HG03066 (cell line): Measurements from ENCODE around the gene ARL3.
"Not testable (repeated sequence)": the region's sequence is repeated elsewhere in the genome, so short reads cannot be mapped to it uniquely, and the experiment has no call there.

Source experiments
- ATAC-seq: cut with Tn5 transposase; IDR thresholded peaks from one replicate; pipeline ENCODE4 v1.9.1; 2021; ENCODE audit warnings: low read depth; ENCODE audit not compliant: unreplicated experiment

ARL3 gene

DNA sequence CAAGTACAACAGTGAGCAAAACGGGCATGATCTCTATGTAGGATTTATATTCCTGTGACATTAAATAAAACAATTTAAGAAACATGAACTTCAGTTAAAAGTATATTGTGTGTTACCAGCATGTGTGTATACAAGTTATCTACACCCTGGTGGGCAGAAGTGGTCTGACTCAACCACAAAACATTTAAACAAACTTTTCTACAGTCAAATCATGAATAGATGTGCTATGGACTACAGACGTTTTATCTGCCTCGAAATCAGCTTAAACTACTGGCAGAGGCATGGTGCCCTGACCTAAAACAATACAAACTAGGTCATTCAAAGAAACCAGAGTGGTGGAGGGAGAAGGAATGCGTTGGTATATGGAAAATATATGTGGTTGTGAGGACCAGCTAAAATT lies 3.6 kb downstream of the ARL3 start:
- ATAC-seq: no peak

DNA sequence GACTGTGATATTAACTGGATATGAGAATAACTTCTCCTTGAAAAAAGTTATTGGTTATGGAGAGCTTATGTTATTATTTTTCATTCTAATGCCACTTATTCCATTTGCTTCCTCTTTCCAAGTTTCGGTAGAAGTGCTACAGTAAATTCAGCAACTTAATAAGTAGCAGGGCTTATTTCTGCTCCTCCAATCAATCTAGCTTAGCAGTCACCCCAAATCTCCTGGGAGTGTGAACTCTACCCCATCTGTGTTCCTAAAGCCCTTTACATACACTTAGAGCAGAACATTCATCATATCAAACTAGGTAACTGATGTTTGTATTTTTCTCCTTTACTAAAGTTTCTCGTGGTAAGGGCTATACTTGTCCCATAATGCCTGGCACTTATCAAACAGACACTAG lies 8.7 kb downstream of the ARL3 start:
- ATAC-seq: no peak

DNA sequence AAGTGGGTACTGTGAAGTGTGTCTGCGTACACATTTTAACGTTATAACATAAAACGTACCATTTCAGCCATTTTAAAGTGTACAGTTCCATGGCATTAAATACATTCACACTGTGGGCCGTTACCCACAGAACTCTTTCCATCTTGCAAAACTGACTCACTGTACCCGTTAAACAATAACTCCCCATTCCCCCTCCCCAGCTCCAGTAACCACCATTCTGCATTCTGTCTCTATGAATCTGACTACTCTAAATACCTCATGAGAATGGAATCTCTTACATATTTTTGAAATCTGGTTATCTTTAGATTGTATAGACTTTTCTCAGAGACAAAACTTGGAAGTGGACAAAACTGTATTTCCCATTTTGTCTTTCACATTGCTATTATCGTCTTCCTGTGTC lies 9.3 kb downstream of the ARL3 start:
- ATAC-seq: no peak

DNA sequence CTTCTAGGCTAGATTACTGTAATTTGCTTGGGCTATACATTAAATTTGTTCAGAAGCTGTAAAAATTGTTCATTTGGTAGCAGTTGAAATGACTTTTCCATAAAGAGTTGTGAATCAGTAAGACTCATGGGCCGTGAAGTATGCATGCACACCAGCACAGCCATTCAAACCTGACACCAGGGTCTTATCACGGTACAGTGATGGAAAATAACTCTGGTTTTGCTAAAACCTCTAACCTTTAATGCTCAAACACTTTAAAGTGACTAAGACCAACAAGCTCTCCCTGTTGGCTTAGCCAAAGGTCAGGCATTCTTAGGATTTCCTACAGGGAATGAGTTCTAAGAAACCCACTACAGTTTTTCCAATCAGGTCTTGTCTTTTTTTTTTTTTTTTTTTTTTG lies 11.5 kb downstream of the ARL3 start:
- no peak for ATAC-seq

DNA sequence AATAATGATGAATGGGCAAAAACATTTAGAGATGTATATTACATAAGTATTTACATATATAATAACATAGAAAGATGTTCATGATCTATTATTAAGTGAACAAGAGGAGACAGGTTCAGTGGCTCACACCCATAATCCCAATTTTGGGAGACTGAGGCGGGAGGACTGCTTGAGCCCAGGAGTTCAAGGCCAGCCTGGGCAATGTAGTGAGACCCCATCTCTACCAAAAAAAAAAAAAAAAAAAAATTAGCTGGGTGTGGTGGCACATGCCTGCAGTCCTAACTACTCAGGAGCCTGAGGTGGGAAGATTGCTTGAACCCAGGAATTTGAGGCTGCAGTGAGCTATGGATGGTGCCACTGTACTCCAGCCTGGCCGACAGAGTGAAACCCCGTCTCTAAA lies 12.4 kb downstream of the ARL3 start:
- no peak for ATAC-seq

DNA sequence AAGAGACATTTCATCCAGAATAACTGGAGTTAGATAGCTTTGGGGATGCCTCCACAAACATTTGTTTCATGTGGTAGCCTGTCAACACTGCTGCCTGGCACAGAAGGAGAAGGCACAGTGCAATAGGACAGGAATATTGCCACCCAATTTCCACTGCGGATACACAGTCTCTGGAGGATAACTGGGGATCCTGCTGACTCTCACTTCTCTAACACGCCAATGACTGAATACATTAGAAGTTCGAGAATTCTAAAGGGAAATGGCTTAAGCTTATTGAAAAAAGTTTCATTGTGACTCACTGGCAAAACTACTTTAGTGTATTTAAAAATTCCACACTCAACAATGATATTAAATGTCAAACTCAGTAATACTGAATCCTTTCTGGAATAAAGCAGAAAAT lies 12.9 kb downstream of the ARL3 start:
- no peak for ATAC-seq

DNA sequence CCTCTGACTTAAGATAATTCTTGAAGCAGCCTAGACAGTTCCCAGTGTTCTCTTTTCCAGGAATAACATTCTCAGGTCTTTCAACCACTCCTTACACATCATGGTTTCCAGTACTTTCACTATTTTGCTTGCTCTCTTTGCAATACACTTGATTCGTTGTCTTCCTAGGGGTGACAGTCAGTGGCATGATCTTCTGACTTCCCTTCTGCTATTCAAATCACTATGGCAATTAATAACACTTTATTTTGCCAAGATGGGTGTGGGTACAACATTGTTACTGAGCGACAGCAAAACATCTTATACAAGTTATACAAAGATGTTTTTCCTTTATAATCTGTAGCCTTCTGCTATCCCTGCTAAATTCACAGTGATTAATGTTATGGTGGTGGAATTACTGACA lies 15.3 kb downstream of the ARL3 start:
- no peak for ATAC-seq

DNA sequence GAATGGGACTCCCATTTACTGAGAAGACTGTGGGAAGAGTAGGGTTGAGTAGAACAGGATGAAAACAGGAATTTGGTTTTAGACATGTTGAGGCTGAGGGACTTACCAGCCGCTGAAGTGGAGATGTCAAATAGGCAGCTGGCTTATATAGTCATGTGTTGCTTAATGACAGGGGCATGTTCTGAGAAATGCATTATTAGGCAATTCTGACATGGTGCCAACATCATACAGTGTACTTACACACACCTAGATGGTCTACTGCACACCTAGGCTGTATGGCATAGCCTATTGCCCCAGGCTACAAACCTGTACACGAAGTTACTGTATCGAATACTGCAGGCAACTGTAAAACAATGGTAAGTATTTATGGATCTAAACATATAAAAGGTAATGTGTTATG lies 17.5 kb downstream of the ARL3 start:
- no peak for ATAC-seq

DNA sequence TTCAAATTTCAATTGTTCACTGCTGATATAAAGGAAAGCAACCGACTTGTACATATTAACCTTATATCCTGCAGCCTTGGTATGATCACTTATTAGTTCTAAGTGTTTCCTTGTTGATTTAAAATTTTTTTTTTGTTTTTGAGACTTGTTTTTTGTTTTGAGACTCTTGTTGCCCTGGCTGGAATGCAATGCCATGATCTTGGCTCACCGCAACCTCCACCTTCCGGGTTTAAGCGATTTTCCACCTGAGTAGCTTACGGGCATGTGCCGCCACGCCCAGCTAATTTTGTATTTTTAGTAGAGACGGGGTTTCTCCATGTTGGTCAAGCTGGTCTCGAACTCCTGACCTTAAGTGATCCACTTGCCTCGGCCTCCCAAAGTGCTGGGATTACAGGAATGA lies 18.8 kb downstream of the ARL3 start:
- ATAC-seq: not testable (repeated sequence)

DNA sequence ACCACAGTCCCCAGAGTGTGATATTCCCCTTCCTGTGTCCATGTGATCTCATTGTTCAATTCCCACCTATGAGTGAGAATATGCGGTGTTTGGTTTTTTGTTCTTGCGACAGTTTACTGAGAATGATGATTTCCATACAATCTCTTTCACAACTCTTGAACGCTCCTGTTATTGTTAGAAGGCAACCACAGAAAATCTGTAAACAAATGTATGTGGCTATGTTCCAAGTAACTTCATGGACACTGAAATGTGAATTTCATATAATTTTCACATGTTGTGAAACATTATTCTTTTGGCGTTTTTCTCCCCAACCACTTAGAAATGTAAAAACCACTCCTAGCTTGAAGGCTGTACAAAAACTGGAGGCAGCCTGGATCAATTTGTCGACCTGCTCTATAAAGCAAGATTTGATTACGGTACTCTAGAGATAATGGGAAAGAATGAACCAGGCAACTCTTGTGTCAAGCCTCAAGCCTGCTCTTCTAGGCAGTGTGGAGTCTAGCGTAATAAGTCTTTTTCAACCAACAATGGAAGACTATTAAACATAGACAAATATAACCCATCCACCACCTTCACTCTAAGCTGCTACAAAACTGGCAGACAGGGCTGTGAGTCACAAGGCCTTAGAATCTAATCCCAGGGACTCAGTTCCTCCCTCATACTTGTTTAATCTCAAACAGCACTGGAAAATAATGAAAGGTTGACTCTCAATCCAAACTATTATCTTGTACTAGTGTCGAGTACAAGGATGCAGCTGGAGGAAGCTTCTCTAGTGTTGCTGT lies 22.7 kb downstream of the ARL3 start:
- no peak for ATAC-seq

DNA sequence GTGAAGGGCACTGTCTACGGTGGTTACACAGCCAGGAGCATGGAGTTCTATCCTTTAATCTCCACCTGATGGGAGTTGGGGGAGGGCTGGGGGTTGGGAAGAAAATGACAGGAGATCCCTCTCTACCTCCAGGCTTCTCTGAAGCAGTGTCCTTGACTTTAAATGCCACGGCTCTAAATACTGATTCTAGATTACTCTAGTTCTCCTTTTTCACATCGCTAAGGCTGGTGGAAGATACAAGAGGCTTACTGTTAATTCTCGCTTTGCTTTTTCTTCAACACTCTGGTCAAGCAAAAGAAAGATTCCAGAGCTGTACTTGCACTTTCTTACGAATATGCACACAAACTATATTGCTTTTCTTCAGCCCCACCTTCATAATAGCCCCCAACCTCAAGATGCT lies 30.5 kb downstream of the ARL3 start:
- ATAC-seq: no peak

DNA sequence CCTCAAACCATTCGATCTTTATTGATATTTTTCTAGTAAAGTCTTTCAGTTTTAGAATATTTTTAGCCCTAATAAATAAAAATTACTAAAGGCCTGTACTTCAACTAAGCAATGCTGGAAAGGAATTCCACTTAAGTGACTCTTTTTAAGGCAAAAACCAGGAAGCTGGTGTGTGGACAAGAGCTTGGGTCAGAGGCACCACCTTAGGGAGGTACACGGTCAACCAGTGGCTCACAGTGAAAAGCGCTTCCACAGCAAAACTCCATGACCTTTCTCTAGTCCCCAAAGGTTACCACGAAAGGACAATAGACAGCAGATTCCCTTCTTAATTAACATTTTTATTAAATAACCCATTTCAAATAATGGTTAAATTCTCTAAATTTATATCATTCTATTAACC lies 31.2 kb downstream of the ARL3 start:
- ATAC-seq: no peak

DNA sequence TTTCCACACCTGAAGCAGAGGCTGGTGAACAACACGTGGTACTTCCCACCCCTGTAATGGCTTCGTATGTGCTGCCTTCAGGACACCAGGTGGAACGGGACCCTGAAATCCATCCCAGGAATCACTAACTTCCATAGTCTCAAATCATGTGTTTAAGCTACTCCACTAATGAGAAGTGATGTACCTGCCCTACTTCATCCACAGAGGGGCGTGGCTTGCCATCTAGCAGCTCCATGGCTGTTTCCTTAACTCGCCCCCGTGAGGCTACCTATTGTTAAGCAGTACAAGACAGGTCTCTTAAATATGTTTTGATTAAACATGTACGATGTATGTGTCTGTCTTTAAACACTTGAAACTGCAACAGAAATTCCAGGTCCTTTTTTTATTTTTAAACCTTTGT lies 31.8 kb downstream of the ARL3 start:
- no peak for ATAC-seq

DNA sequence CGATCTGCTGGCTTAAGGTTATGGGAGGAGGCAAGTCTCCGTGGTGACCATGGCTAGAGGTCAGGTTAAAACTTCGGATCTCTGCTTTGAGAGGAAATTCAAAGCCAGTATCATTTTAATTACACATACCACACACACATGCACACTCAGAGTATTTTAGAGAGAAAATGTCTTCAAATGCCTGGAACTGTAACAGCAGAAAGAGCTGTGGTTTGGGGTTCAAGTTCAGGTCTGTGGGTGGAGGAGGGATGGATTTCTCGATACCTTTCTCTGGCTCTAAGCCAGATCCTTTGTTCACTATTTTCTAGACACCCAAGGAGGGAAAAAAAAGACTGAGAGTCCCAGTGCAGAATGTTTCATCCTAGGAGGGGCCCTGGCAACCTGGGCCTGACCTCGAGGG lies 32.5 kb downstream of the ARL3 start:
- no peak for ATAC-seq

DNA sequence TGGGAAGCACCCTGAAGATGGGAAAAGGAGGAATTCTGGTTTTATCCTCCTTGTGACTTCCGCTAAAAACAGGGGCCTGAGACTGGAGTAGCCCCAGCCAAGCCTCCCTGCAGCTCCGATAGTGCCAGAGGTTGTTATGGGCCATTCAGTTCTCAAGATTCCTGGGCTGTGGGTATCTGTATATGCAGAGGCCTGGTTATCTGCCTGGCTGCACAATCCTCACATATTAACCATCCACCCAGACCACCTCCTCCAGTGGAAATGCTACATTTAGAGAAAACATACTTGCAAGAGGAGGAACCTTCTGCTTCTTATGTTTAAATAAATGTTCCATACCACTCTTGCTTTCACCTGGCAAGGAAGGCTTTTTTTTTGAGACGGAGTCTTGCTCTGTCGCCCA lies 34.6 kb downstream of the ARL3 start:
- no peak for ATAC-seq

DNA sequence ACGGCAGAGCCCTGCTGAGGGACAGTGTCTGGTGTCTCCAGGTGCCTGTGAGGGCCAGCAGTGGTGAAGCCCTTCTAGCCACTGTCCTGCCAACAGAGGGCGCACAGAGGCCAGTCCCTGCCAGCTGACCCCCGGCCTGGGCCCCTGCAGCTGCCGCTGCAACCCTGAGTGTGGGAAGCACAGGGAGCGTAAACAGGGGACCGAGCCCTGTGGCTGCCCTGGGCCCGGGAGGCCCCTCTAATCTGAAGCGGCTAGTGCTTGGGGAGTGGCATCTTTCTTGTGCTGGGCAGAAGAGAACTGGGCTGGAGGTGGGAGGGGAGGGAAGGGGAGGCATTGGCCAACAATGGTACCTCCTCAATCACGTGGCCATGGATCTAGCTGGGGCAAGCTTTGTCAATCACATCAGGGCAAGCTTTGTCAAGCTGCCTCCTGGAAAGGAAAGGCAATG lies 35.3 kb downstream of the ARL3 start:
- no peak for ATAC-seq

DNA sequence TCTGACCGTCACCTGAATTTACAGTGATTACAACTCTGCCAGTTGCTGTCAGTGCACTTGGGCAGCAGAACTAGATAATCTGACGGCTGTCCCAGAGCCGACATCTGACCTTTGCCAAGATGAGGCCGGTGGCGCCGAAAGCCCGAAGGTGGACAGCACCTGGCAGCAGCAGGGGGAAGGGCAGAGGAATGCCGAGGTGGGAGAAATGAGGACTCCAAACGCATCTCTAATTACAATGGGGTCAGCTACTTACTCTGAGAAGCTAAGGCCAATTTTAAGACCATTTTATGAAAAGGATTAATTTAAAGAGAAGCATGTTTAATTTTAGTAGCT lies 36.2 kb downstream of the ARL3 start:
- ATAC-seq: no peak

DNA sequence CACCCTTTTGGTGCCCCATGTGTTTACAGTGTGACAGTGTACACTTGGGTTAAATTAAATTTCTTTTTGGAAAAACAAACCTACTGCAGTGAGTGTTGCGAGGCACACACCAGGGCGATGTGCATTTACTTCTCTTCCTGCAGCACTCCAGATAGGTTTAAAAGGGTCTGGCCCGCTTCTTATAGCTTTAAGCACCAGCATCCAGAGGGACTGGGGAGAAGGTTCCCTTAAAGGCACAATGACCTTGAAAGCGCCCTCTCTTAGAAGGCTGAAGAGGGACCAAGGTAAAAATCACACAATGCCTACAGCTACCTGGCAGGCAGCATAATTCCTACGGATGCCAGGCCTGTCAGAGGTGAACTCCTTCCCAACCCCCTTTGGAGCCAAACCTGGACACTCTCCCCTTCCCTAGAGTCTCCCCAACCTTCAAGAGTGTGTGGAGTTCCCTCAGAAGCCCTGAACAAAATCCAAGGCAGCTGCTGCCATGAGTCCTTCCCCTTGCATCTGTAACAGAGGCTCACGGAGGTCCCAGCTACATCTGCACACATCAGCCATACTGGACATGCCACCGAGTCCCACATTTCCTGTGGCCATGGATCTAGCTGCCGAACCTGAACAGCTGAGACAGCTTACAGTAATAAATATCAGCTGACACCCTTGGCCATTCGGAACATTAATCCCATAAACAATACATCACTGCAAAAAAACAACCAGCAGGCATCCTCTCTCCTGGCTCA lies 36.7 kb downstream of the ARL3 start:
- no peak for ATAC-seq

DNA sequence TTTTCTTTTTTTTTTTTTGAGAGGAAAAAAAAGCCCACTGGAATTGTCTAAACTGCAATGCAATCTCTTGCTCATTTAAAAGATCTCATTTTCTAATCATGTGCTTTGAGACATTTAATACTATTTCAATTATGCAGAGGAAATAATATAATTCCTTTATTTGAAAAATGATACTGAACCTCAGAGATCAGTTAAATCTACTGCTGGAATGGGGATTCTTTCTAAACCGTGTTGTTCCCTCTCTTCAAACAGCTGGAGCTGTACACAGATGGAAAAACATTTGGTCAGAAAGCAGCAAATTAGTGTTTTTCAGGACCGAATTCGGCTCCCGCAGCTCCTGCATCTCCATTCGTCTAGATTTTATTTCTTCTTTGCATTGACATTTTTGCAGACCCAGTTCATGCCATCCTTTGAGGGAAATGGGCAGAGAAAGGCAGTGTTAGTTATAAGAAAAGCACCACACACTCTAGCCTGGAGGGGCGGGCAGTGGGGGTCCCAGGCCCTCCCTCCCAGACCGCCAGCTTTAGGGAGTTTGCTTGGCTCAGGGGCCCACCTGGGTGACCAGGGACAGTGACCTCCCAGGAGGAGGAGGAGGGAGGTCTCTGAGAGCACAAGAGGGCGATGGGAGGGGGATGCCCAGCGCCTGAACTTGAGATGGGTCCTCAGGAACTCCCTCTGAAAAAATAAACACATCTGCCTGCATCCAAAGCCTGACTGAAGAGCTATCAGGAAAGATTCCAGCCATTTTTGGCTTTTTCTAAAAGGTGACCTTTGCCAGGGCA lies 37.5 kb downstream of the ARL3 start:
- ATAC-seq: no peak

DNA sequence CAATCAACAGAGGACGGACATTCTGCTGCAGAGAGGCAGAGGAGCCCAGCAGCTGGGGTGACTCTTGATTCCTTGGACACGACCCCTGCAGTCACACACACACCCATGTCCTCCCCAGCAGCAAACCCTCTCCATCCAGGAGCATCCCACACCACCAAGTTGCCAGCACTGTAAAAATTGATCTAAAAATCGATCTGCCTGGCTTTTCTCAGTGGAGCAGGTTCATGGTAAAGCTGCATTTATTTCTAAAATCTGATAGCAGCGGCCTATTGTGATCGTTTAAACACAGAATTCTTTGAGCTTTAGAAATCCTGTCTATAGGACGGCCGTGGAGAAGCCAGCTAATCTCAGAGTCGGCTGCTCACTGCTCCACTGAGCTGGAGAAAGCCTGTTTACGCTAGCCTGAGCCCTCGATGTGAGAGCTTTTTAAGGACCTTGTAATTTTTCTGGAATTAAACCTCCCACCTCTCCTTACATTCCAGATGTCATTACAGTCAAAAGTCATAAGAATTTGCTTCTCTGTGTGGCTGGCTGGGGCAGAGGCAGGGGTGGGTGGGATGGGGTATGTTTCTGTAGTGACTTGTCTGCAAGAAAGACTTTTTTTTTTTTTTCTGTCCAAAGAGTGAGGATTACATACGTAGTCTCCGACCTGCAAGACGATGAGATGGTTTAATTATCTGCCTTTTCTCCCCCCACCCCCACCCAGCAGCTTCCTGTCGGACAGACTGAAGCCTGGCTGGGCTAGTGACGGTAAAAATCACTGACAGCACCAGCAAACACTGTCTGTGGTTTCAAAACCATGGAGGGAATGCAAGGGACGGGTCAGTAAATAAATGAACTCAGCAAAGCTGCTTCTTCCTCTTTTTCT lies 38.3 kb downstream of the ARL3 start:
- ATAC-seq: no peak
